Stimulated activated effector memory CD8-positive, alpha-beta T cell treated with anti-CD3 and anti-CD28 coated beads, Interleukin-12 subunit alpha, Interleukin-12 subunit beta, amount 100 ng/mL, for 72 hours (primary cell): ENCODE measurements around the gene MAP1LC3B2.

Source experiments
- ATAC-seq: fragments of 150-1000 bp; cut with Tn5 transposase; 2 replicates; pipeline ENCODE4 v1.10.0; 2021
- DNase-seq, 2 donors: peaks; one replicate each; pipeline ENCODE4 v3.0.0; 2021 to 2022; ENCODE audit warnings: low spot score in 2 of 2
- H3K27ac Mint-ChIP-seq: one replicate; pipeline ENCODE4 v1.8.0; 2022; ENCODE audit warnings: mild to moderate bottlenecking, mixed read lengths
- H3K36me3 Mint-ChIP-seq: one replicate; pipeline ENCODE4 v1.8.0; 2022; ENCODE audit warnings: mild to moderate bottlenecking, mixed read lengths
- H3K4me1 Mint-ChIP-seq: one replicate; pipeline ENCODE4 v1.8.0; 2022; ENCODE audit warnings: mixed read lengths
- H3K4me3 Mint-ChIP-seq: one replicate; pipeline ENCODE4 v1.8.0; 2022; ENCODE audit warnings: mild to moderate bottlenecking, mixed read lengths
- H3K9me3 Mint-ChIP-seq: one replicate; pipeline ENCODE4 v1.8.0; 2022; ENCODE audit warnings: mixed read lengths

MAP1LC3B2 gene

DNA sequence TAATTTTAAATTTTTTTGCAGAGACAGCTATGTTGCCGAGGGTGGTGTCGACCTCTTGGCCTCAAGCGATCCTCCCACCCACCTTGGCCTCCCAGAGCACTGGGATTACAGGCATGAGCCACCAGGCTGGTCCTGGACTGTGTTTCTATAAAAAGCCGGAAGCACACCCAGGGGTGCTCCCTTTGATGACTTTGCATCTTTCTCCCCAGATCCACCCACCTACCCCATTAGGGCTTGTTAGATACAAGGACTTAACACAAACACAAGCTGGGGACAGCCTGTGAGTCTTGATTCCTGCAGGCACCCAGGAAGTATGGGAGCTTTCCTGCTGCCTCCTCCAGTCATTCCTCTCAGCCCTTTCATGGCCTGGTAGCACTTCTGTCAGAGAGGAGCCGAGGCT lies 67.0 kb downstream of the MAP1LC3B2 start:
- Mint-ChIP-seq H3K4me3 (no peak overlapping the region), H3K27ac (no peak overlapping the region), H3K9me3 (peaks cover 3% of the 10 kb centered on the region), H3K36me3 (no peaks in the 10 kb centered on the region), H3K4me1 (no peaks in the 10 kb centered on the region)
- DNase-seq (no peak), ATAC-seq (no peak)
